PC-9 (cell line): ENCODE data around the gene ARHGAP22.

Experiments
- CTCF ChIP-seq: fragments of 200-600 bp; sonication (generic); conservative IDR thresholded peaks from 2 replicates; pipeline ENCODE4 v1.6.1; 2017; ENCODE audit warnings: mixed run types, antibody characterized with exemption, mild to moderate bottlenecking, moderate library complexity
- EZH2 ChIP-seq: fragments of 200-600 bp; sonication (generic); IDR thresholded peaks from 2 replicates; pipeline ENCODE4 v1.8.0; 2017; ENCODE audit warnings: antibody characterized with exemption, low read depth

- TF ChIP-seq CTCF, result no peak
- TF ChIP-seq EZH2, result no peak
These were observed 146.2 kb downstream of the ARHGAP22 start for GRCh38 chr10:48458662-48459048.
